ENCODE measurements around the gene JAG2. TPM values are rescaled to one million over a fixed set of nuclear protein-coding genes. Genes with fewer than 3 reads are reported as not detected.
A peak's percentile ranks its signal among the peaks of the same experiment; 100 is the strongest.
"Not testable (repeated sequence)": the region's sequence is repeated elsewhere in the genome, so short reads cannot be mapped to it uniquely, and the experiment has no call there.

JAG2 gene
- total RNA-seq, 4 donors from 2014 or later, result 20.7 to 29.4 (median 23.3) TPM

GRCh38 chr14:105118646-105119407 lies 49.7 kb downstream of the JAG2 start:
- H3K27me3 ChIP-seq, result peaks cover 0 to 8% (median 0%) of the 10 kb centered on the region in 4 donors
- peaks cover 0 to 51% (median 20%) of the 10 kb centered on the region in 3 donors for H3K4me1 ChIP-seq
- H3K9me3 ChIP-seq, result peaks cover 0 to 10% (median 0%) of the 10 kb centered on the region in 3 donors
- WGBS, 2 donors, result 33 to 48% methylated on average over 9 to 11 of the region's 11 CpGs
- intact Hi-C loops (cut with DNase I), result no loop called here
- TF ChIP-seq POLR2A (IDR thresholded peaks at IDR 0.05) (peak in 1 of 4 donors; percentile 12), CTCF (IDR thresholded peaks at IDR 0.05) (no peak)
- H3K27ac ChIP-seq, result peak overlapping the region; percentile 73 to 86 (median 82)
- H3K36me3 ChIP-seq, result no peaks in the 10 kb centered on the region
- H3K4me3 ChIP-seq, result no peak overlapping the region
- DNase-seq, result no peak

- no peak for TF ChIP-seq CTCF (IDR thresholded peaks at IDR 0.05)
- TF ChIP-seq POLR2A (IDR thresholded peaks at IDR 0.05), result no peak
- H3K27me3 ChIP-seq, result peaks cover 0 to 7% (median 0%) of the 10 kb centered on the region in 4 donors
- H3K4me1 ChIP-seq, result peaks cover 0 to 51% (median 20%) of the 10 kb centered on the region in 3 donors
- peaks cover 0 to 10% (median 0%) of the 10 kb centered on the region in 3 donors for H3K9me3 ChIP-seq
- H3K4me3 ChIP-seq, result no peak overlapping the region
- 81 to 92% methylated on average over 4 to 7 of the region's 7 CpGs for WGBS, 2 donors
- intact Hi-C loops (cut with DNase I), result no loop called here
- peak overlapping the region; percentile 67 to 86 (median 82) for H3K27ac ChIP-seq
- DNase-seq, result no peak
- no peaks in the 10 kb centered on the region for H3K36me3 ChIP-seq
Observed at GRCh38 chr14:105117710-105118385, 50.7 kb downstream of the JAG2 start.

- 63 to 83% methylated on average over 1 to 2 of the region's 2 CpGs for WGBS, 2 donors
- no peak for DNase-seq
- H3K9me3 ChIP-seq, result peaks cover 0 to 9% (median 0%) of the 10 kb centered on the region in 3 donors
Observed at GRCh38 chr14:105117257-105117646, 51.3 kb downstream of the JAG2 start.

GRCh38 chr14:105116451-105117256 lies 51.9 kb downstream of the JAG2 start:
- 82 to 92% methylated on average over 9 to 10 of the region's 12 CpGs for WGBS, 2 donors
- intact Hi-C loops (cut with DNase I), result no loop called here
- Histone ChIP-seq H3K27ac (no peak overlapping the region), H3K36me3 (no peaks in the 10 kb centered on the region), H3K4me1 (peaks cover 0 to 51% (median 20%) of the 10 kb centered on the region in 3 donors), H3K27me3 (peaks cover 0 to 7% (median 0%) of the 10 kb centered on the region in 4 donors), H3K4me3 (no peak overlapping the region), H3K9me3 (peaks cover 0 to 5% (median 0%) of the 10 kb centered on the region in 3 donors)
- no peak for DNase-seq
- TF ChIP-seq POLR2A (IDR thresholded peaks at IDR 0.05), result no peak
- TF ChIP-seq CTCF (IDR thresholded peaks at IDR 0.05), result no peak

More at GRCh38 chr14:105117257-105117646, 51.3 kb downstream of the JAG2 start:
- intact Hi-C loops (cut with DNase I), result no loop called here
- Histone ChIP-seq H3K4me3 (no peak overlapping the region), H3K27me3 (peaks cover 0 to 7% (median 0%) of the 10 kb centered on the region in 4 donors), H3K36me3 (no peaks in the 10 kb centered on the region), H3K27ac (peak overlapping the region in 1 of 4 donors; percentile 86), H3K4me1 (peaks cover 0 to 51% (median 20%) of the 10 kb centered on the region in 3 donors)
- TF ChIP-seq CTCF (IDR thresholded peaks at IDR 0.05), result no peak
- TF ChIP-seq POLR2A (IDR thresholded peaks at IDR 0.05), result no peak

- H3K9me3 ChIP-seq; H3K4me1 ChIP-seq; intact Hi-C loops (cut with DNase I); DNase-seq; H3K36me3 ChIP-seq; H3K27ac ChIP-seq; H3K4me3 ChIP-seq: not testable (repeated sequence)
- H3K27me3 ChIP-seq, result peaks cover 0 to 13% (median 0%) of the 10 kb centered on the region in 4 donors
- WGBS, 2 donors, result 86 to 87% methylated on average over 3 to 7 of the region's 8 CpGs
Observed at GRCh38 chr14:105109243-105109642, 59.3 kb downstream of the JAG2 start.

Data from esophagus squamous epithelium (tissue), 5 donors.